Endothelial cell of umbilical vein (primary cell): Measurements from ENCODE around the gene UBE2E2. TPM values are rescaled to one million over a fixed set of nuclear protein-coding genes. Genes with fewer than 3 reads are reported as not detected.

Source experiments
- BruUV-seq: library from RNA; stranded (reverse); fragments of 400-500 nt; replicated peaks from 2 replicates; lab custom pipeline; 2021; lab: Mats Ljungman, UMichigan
- CTCF ChIA-PET: fragments of 300-600, 350-600 bp; sonication (Branson Sonifier 250); formaldehyde crosslinking; loops from one replicate; lab custom pipeline; 2021; ENCODE audit warnings: antibody characterized with exemption, inconsistent platforms; lab: Charles Lee
- POLR2A ChIA-PET: fragments of 300-600, 350-600 bp; sonication (Branson Sonifier 250); formaldehyde crosslinking; loops from one replicate; lab custom pipeline; 2021; ENCODE audit warnings: antibody characterized with exemption, inconsistent platforms; lab: Charles Lee
- DNase-seq: peaks from one replicate; pipeline ENCODE4 v3.0.0-alpha.2; 2011; ENCODE audit warnings: low read depth, low spot score
- FAIRE-seq: peaks from 2 replicates; lab custom pipeline; 2011; peaks lifted over from hg19 to GRCh38; lab: Jason Lieb, UNC
- H2AFZ ChIP-seq: 2 replicates; pipeline ENCODE4 v1.6.0; 2012; ENCODE audit warnings: low read depth, low read length, control low read depth, inconsistent platforms
- H3K27ac ChIP-seq: 2 replicates; pipeline ENCODE4 v1.5.1; 2011; ENCODE audit warnings: low read depth, mild to moderate bottlenecking, control low read depth, low read length, moderate library complexity; ENCODE audit not compliant: insufficient read depth
- H3K27me3 ChIP-seq, 2 experiments: 2 replicates each; pipeline versions ENCODE4 v1.6.0 to v1.6.1; 2011; ENCODE audit warnings: low read length in 2 of 2, mixed read lengths in 1 of 2; ENCODE audit not compliant: control insufficient read depth in 2 of 2, insufficient read depth in 2 of 2
- H3K36me3 ChIP-seq, 2 experiments: 2 replicates in 1 of 2; 3 replicates in 1 of 2; pipeline ENCODE4 v1.5.1; 2011; ENCODE audit warnings: low read length in 2 of 2, mild to moderate bottlenecking in 1 of 2, moderate library complexity in 1 of 2; ENCODE audit not compliant: control insufficient read depth in 2 of 2, insufficient read depth in 2 of 2; ENCODE audit errors: extremely low read depth in 1 of 2
- H3K4me1 ChIP-seq: 3 replicates; pipeline ENCODE4 v1.5.1; 2011; ENCODE audit warnings: mild to moderate bottlenecking, low read length; ENCODE audit not compliant: control insufficient read depth, insufficient read depth; ENCODE audit errors: extremely low read depth
- H3K4me2 ChIP-seq: 2 replicates; pipeline ENCODE4 v1.6.1; 2011; ENCODE audit warnings: low read length, control low read depth, mixed read lengths; ENCODE audit not compliant: insufficient read depth
- H3K4me3 ChIP-seq, 3 experiments: fragments of 200-600 bp in 1 of 3; sonication (generic), shearing (Covaris generic) in 1 of 3; replicated peaks in 1 of 3; 2 replicates each; pipeline ENCODE4 v1.5.1; 2011 to 2016; ENCODE audit warnings: control low read depth in 3 of 3, low read length in 3 of 3, mild to moderate bottlenecking in 2 of 3, inconsistent platforms in 1 of 3, low read depth in 1 of 3, moderate library complexity in 1 of 3; ENCODE audit not compliant: insufficient read depth in 1 of 3
- H3K79me2 ChIP-seq: 2 replicates; pipeline ENCODE4 v1.6.0; 2012; ENCODE audit warnings: low read length, inconsistent platforms; ENCODE audit not compliant: control insufficient read depth, insufficient read depth
- H3K9ac ChIP-seq: replicated peaks from 2 replicates; pipeline ENCODE3; 2011; ENCODE audit warnings: low read length, control low read depth; ENCODE audit not compliant: insufficient read depth; ENCODE audit errors: extremely low read depth
- H3K9me1 ChIP-seq: replicated peaks from 3 replicates; pipeline ENCODE4 v1.6.0; 2011; ENCODE audit warnings: mild to moderate bottlenecking, low read length; ENCODE audit not compliant: control insufficient read depth, insufficient read depth; ENCODE audit errors: extremely low read depth
- H3K9me3 ChIP-seq: replicated peaks from 2 replicates; pipeline ENCODE4 v1.5.1; 2012; ENCODE audit warnings: low read length, inconsistent platforms; ENCODE audit not compliant: control insufficient read depth, insufficient read depth
- H4K20me1 ChIP-seq: replicated peaks from 2 replicates; pipeline ENCODE3; 2011; ENCODE audit warnings: mild to moderate bottlenecking, low read length; ENCODE audit not compliant: control insufficient read depth, insufficient read depth; ENCODE audit errors: extremely low read depth
- CTCF ChIP-seq, 2 donors: IDR thresholded peaks; 1 replicate in 1 of 2; 2 replicates in 1 of 2; pipeline ENCODE4 v1.5.1; 2011; ENCODE audit warnings: low read length in 2 of 2, mild to moderate bottlenecking in 2 of 2, moderate library complexity in 2 of 2, control low read depth in 1 of 2, inconsistent platforms in 1 of 2, low read depth in 1 of 2; ENCODE audit not compliant: insufficient read depth in 1 of 2; ENCODE audit errors: extremely low read depth in 1 of 2
- EZH2 ChIP-seq: IDR thresholded peaks from 2 replicates; pipeline ENCODE4 v1.6.1; 2012; ENCODE audit warnings: borderline replicate concordance, low read depth, mild to moderate bottlenecking, moderate library complexity, low read length, inconsistent platforms; ENCODE audit not compliant: severe bottlenecking
- FOS ChIP-seq: IDR thresholded peaks from 2 replicates; pipeline ENCODE4 v1.6.1; 2011; ENCODE audit warnings: mild to moderate bottlenecking, low read length, moderate library complexity, borderline replicate concordance; ENCODE audit not compliant: insufficient read depth
- GATA2 ChIP-seq: IDR thresholded peaks from 2 replicates; pipeline ENCODE4 v1.7.0; 2011; ENCODE audit warnings: low read depth, mild to moderate bottlenecking, moderate library complexity, mixed read lengths, low read length; ENCODE audit not compliant: insufficient read length, insufficient read depth
- JUN ChIP-seq: IDR thresholded peaks from 2 replicates; pipeline ENCODE4 v1.6.1; 2011; ENCODE audit warnings: borderline replicate concordance, low read depth; ENCODE audit not compliant: insufficient read length, insufficient read depth
- MAX ChIP-seq: IDR thresholded peaks from 2 replicates; pipeline ENCODE4 v1.6.1; 2011; ENCODE audit not compliant: insufficient read depth, insufficient read length
- MYC ChIP-seq: IDR thresholded peaks from one replicate; pipeline ENCODE4 v1.6.1; 2011; ENCODE audit warnings: mild to moderate bottlenecking, low read depth, low read length
- POLR2A ChIP-seq: IDR thresholded peaks from 2 replicates; pipeline ENCODE4 v1.6.1; 2012; ENCODE audit warnings: low read depth, mild to moderate bottlenecking, control low read depth, low read length
- POLR2AphosphoS5 ChIP-seq: IDR thresholded peaks from 2 replicates; pipeline ENCODE4 v1.6.1; 2012; ENCODE audit warnings: low read depth, mild to moderate bottlenecking, control low read depth, low read length, moderate library complexity; ENCODE audit not compliant: insufficient read depth
- dilution Hi-C: fragments of 300-500 bp; cut with MboI; formaldehyde crosslinking; loops from one replicate; pipeline ENCODE4 v1.15.0; 2019; ENCODE audit warnings: low sequenced_read_pairs; ENCODE audit not compliant: extremely low pct_ligation_motif_present
- intact Hi-C: fragments of 100-400 bp; cut with micrococcal nuclease; formaldehyde crosslinking; loops from one replicate; pipeline ENCODE4 v1.10.0; 2022
- polyA plus RNA-seq, 4 experiments: library from polyadenylated mRNA; depleted of rRNA in 3 of 4; stranded (reverse) in 3 of 4; unstranded in 1 of 4; fragments of >200 nt; gene quantifications; 2 replicates each; pipeline versions ENCODE4 v1.2.1 to v1.2.3, GENCODE V29; 2011 to 2012; ENCODE audit warnings: missing spikeins in 1 of 4
- total RNA-seq: library from RNA; stranded (reverse); gene quantifications from 2 replicates; pipeline ENCODE4 v1.2.3, GENCODE V29; 2021

The UBE2E2 gene
- total and polyA plus RNA-seq, 2 donors (not counting 3 experiments of a cell fraction or from before 2014, with no cell fraction given): 37.0 to 45.4 TPM

GRCh38 chr3:23203708-23204330 is 692 bp downstream of the UBE2E2 start:
- Histone ChIP-seq H3K27ac (peak overlapping the region; percentile 58), H3K4me3 (peak overlapping the region; percentile 94 to 97 (median 95)), H3K36me3 (no peaks in the 10 kb centered on the region), H4K20me1 (peaks cover 3% of the 10 kb centered on the region), H3K4me1 (peaks cover 5% of the 10 kb centered on the region), H3K9ac (peak overlapping the region; percentile 88), H3K27me3 (peaks cover 5 to 6% of the 10 kb centered on the region in 2 experiments), H3K9me1 (no peaks in the 10 kb centered on the region), H3K79me2 (peaks cover 27% of the 10 kb centered on the region), H3K4me2 (peak overlapping the region; percentile 88), H3K9me3 (no peaks in the 10 kb centered on the region), H2AFZ (peak overlapping the region; percentile 96)
- DNase-seq (peak; percentile 46), FAIRE-seq (no peak)
- intact Hi-C loops: loop anchor here (5.0 kb wide), 4 partner anchors 118 to 673 kb away; partner anchors contain the start of gene UBE2E1
- ChIA-PET CTCF (no interaction called here), POLR2A (no interaction called here)
- dilution Hi-C loops: no loop called here
- no TSS peak for BruUV-seq
- TF ChIP-seq JUN (no peak), POLR2AphosphoS5 (no peak), GATA2 (no peak), FOS (no peak), POLR2A (no peak), CTCF (IDR thresholded peaks at IDR 0.05; ENCODE audit: extremely low read depth in 1 of 2, insufficient read depth in 1 of 2, low read depth in 1 of 2, low read length in 2 of 2) (no peak), MYC (no peak), MAX (no peak), EZH2 (no peak)
